H1 (cell line): ENCODE data around the gene ASPG. TPM values are rescaled to one million over a fixed set of nuclear protein-coding genes. Genes with fewer than 3 reads are reported as not detected.

Source experiments
- CTCF ChIA-PET: fragments of 300-600 bp; sonication (Branson Sonifier 250); formaldehyde crosslinking; loops from one replicate; lab custom pipeline; 2021; ENCODE audit not compliant: partially characterized antibody; lab: Charles Lee
- POLR2A ChIA-PET: fragments of 300-600 bp; sonication (Branson Sonifier 250); formaldehyde crosslinking; loops from one replicate; lab custom pipeline; 2021; ENCODE audit warnings: inconsistent platforms; ENCODE audit not compliant: partially characterized antibody; lab: Charles Lee
- DNase-seq, 2 experiments: peaks; one replicate each; pipeline versions ENCODE4 v3.0.0 to v3.0.0-alpha.2; 2010 to 2022; ENCODE audit warnings: low spot score in 2 of 2, low read depth in 1 of 2, mixed read lengths in 1 of 2
- FAIRE-seq: peaks from 2 replicates; lab custom pipeline; 2011; peaks lifted over from hg19 to GRCh38; lab: Jason Lieb, UNC
- H2AFZ ChIP-seq: 2 replicates; pipeline ENCODE4 v1.8.1; 2012; ENCODE audit warnings: low read length, inconsistent platforms
- H2AK5ac ChIP-seq: 2 replicates; pipeline ENCODE4 v1.6.1; 2013; ENCODE audit warnings: low read depth, low read length
- H2BK120ac ChIP-seq: replicated peaks from 2 replicates; pipeline ENCODE3; 2013; ENCODE audit warnings: low read depth, low read length, inconsistent platforms
- H2BK12ac ChIP-seq: 2 replicates; pipeline ENCODE4 v1.6.1; 2013; ENCODE audit warnings: low read depth, low read length
- H2BK15ac ChIP-seq: 2 replicates; pipeline ENCODE4 v1.6.1; 2013; ENCODE audit warnings: low read length
- H2BK20ac ChIP-seq: 2 replicates; pipeline ENCODE4 v1.6.1; 2013; ENCODE audit warnings: low read length
- H2BK5ac ChIP-seq: 2 replicates; pipeline ENCODE4 v1.6.1; 2013; ENCODE audit warnings: low read depth, low read length
- H3K14ac ChIP-seq: 2 replicates; pipeline ENCODE4 v1.6.1; 2013; ENCODE audit warnings: inconsistent platforms; ENCODE audit not compliant: insufficient read length
- H3K18ac ChIP-seq: 2 replicates; pipeline ENCODE4 v1.6.1; 2013; ENCODE audit warnings: low read length; ENCODE audit errors: extremely low read depth
- H3K23ac ChIP-seq: 2 replicates; pipeline ENCODE4 v1.6.1; 2013; ENCODE audit warnings: inconsistent platforms; ENCODE audit not compliant: insufficient read length
- H3K23me2 ChIP-seq: 2 replicates; pipeline ENCODE4 v1.6.1; 2013; ENCODE audit warnings: low read depth, low read length
- H3K27ac ChIP-seq: 2 replicates; pipeline ENCODE4 v1.6.1; 2011; ENCODE audit warnings: low read depth, low read length, inconsistent platforms
- H3K27me3 ChIP-seq, 4 experiments: replicated peaks in 1 of 4; 1 replicate in 1 of 4; 2 replicates in 3 of 4; pipeline versions ENCODE4 v1.6.1 to v1.8.1; 2011 to 2013; ENCODE audit warnings: low read length in 3 of 4, mild to moderate bottlenecking in 3 of 4, inconsistent platforms in 2 of 4, mixed read lengths in 2 of 4, moderate library complexity in 1 of 4; ENCODE audit not compliant: control insufficient read depth in 3 of 4, insufficient read depth in 3 of 4; ENCODE audit errors: extremely low read depth in 1 of 4
- H3K36me3 ChIP-seq, 4 experiments: 2 replicates each; pipeline versions ENCODE4 v1.6.1 to v1.8.1; 2011 to 2013; ENCODE audit warnings: mild to moderate bottlenecking in 4 of 4, low read length in 3 of 4, moderate library complexity in 2 of 4, control low read depth in 1 of 4, inconsistent platforms in 1 of 4; ENCODE audit not compliant: insufficient read depth in 4 of 4, control insufficient read depth in 2 of 4
- H3K4ac ChIP-seq: replicated peaks from 2 replicates; pipeline ENCODE3; 2013; ENCODE audit warnings: low read length, low read depth, mixed read lengths, inconsistent platforms; ENCODE audit not compliant: insufficient read length
- H3K4me1 ChIP-seq, 4 experiments: replicated peaks in 1 of 4; 1 replicate in 1 of 4; 2 replicates in 3 of 4; pipeline versions ENCODE4 v1.6.1 to v1.8.1; 2011 to 2013; ENCODE audit warnings: low read length in 3 of 4, inconsistent platforms in 2 of 4, mixed read lengths in 1 of 4; ENCODE audit not compliant: insufficient read depth in 4 of 4, control insufficient read depth in 3 of 4
- H3K4me2 ChIP-seq, 2 experiments: 2 replicates each; pipeline versions ENCODE4 v1.6.1 to v1.8.1; 2011 to 2013; ENCODE audit warnings: low read depth in 2 of 2, low read length in 2 of 2, control low read depth in 1 of 2, inconsistent platforms in 1 of 2, mild to moderate bottlenecking in 1 of 2; ENCODE audit not compliant: insufficient read depth in 1 of 2
- H3K4me3 ChIP-seq, 4 experiments: fragments of 200-600, 300-600 bp in 1 of 4; sonication (generic), shearing (Covaris generic), sonication (Bioruptor Twin) in 1 of 4; 2 replicates each; pipeline versions ENCODE4 v1.5.1 to v1.8.1; 2011 to 2016; ENCODE audit warnings: low read length in 4 of 4, low read depth in 3 of 4, control low read depth in 2 of 4, inconsistent platforms in 2 of 4, mild to moderate bottlenecking in 2 of 4, mixed read lengths in 1 of 4, moderate library complexity in 1 of 4; ENCODE audit not compliant: insufficient read depth in 2 of 4; ENCODE audit errors: extremely low read depth in 1 of 4
- H3K56ac ChIP-seq: replicated peaks from 2 replicates; pipeline ENCODE3; 2013; ENCODE audit warnings: low read depth, mild to moderate bottlenecking, mixed read lengths, low read length, inconsistent platforms; ENCODE audit not compliant: insufficient read length
- H3K79me1 ChIP-seq: 2 replicates; pipeline ENCODE4 v1.6.1; 2013; ENCODE audit warnings: low read depth, low read length, control low read depth
- H3K79me2 ChIP-seq, 2 experiments: 2 replicates each; pipeline versions ENCODE4 v1.6.1 to v1.8.1; 2012 to 2013; ENCODE audit warnings: low read length in 2 of 2, mild to moderate bottlenecking in 2 of 2, inconsistent platforms in 1 of 2; ENCODE audit not compliant: insufficient read depth in 2 of 2, control insufficient read depth in 1 of 2
- H3K9ac ChIP-seq, 4 experiments: replicated peaks in 1 of 4; 1 replicate in 1 of 4; 2 replicates in 3 of 4; pipeline versions ENCODE4 v1.6.1 to v1.8.1; 2011 to 2013; ENCODE audit warnings: low read depth in 3 of 4, low read length in 3 of 4, control low read depth in 2 of 4, mild to moderate bottlenecking in 2 of 4, moderate library complexity in 2 of 4, inconsistent platforms in 1 of 4; ENCODE audit errors: extremely low read depth in 1 of 4
- H3K9me3 ChIP-seq, 2 experiments: 2 replicates each; pipeline versions ENCODE4 v1.6.1 to v1.8.1; 2012 to 2013; ENCODE audit warnings: mild to moderate bottlenecking in 2 of 2, moderate library complexity in 2 of 2, control low read depth in 1 of 2, inconsistent platforms in 1 of 2, low read depth in 1 of 2, low read length in 1 of 2, mixed read lengths in 1 of 2; ENCODE audit not compliant: insufficient read depth in 2 of 2
- H4K20me1 ChIP-seq, 2 experiments: replicated peaks in 1 of 2; 2 replicates each; pipeline versions ENCODE3 to v1.8.1; 2011 to 2013; ENCODE audit warnings: inconsistent platforms in 2 of 2, low read length in 2 of 2, mild to moderate bottlenecking in 1 of 2; ENCODE audit not compliant: insufficient read depth in 2 of 2, control insufficient read depth in 1 of 2
- H4K5ac ChIP-seq: 2 replicates; pipeline ENCODE4 v1.6.1; 2013; ENCODE audit warnings: low read length, low read depth, mixed read lengths, inconsistent platforms; ENCODE audit not compliant: insufficient read length
- H4K8ac ChIP-seq: 2 replicates; pipeline ENCODE4 v1.8.0; 2013; ENCODE audit warnings: mild to moderate bottlenecking, moderate library complexity, low read length, inconsistent platforms; ENCODE audit not compliant: insufficient read depth; ENCODE audit errors: extremely low read depth
- H4K91ac ChIP-seq: replicated peaks from 2 replicates; pipeline ENCODE3; 2013; ENCODE audit warnings: low read length, mixed read lengths, inconsistent platforms; ENCODE audit not compliant: insufficient read length
- EGR1 ChIP-seq: IDR thresholded peaks from 2 replicates; pipeline ENCODE4 v1.6.1; 2011; ENCODE audit warnings: low read depth, low read length, borderline replicate concordance
- FOSL1 ChIP-seq: IDR thresholded peaks from 2 replicates; pipeline ENCODE4 v1.6.1; 2011; ENCODE audit warnings: mild to moderate bottlenecking, low read depth, low read length, moderate library complexity; ENCODE audit not compliant: insufficient read depth
- KDM1A ChIP-seq: fragments of 200-600, 300-600 bp; sonication (generic); IDR thresholded peaks from 2 replicates; pipeline ENCODE4 v1.7.1; 2016; ENCODE audit warnings: mild to moderate bottlenecking, low read length, borderline replicate concordance
- NRF1 ChIP-seq: IDR thresholded peaks from 2 replicates; pipeline ENCODE4 v1.6.1; 2011; ENCODE audit warnings: mild to moderate bottlenecking, low read depth, low read length, improper control_type of control experiment
- PHF8 ChIP-seq: fragments of 200-600 bp; sonication (generic); conservative IDR thresholded peaks from 2 replicates; pipeline ENCODE4 v1.7.1; 2012; ENCODE audit warnings: low read depth, mild to moderate bottlenecking, inconsistent platforms, low read length, moderate library complexity
- RNF2 ChIP-seq: fragments of 200-900, 300-1000 bp; sonication (generic); IDR thresholded peaks from 2 replicates; pipeline ENCODE4 v1.7.1; 2016; ENCODE audit warnings: borderline replicate concordance, low read depth, mild to moderate bottlenecking, antibody characterized with exemption, low read length; ENCODE audit not compliant: poor library complexity, severe bottlenecking; ENCODE audit errors: missing control alignments
- RXRA ChIP-seq: IDR thresholded peaks from 2 replicates; pipeline ENCODE4 v1.6.1; 2011; ENCODE audit warnings: low read depth, mild to moderate bottlenecking, low read length, moderate library complexity; ENCODE audit not compliant: insufficient read depth
- SIRT6 ChIP-seq: IDR thresholded peaks from one replicate; pipeline ENCODE4 v1.7.1; 2012; ENCODE audit warnings: low read length, inconsistent platforms
- SP1 ChIP-seq: IDR thresholded peaks from 2 replicates; pipeline ENCODE4 v1.6.1; 2011; ENCODE audit warnings: low read depth, low read length
- SP4 ChIP-seq: IDR thresholded peaks from 2 replicates; pipeline ENCODE4 v1.6.1; 2012; ENCODE audit warnings: low read length, inconsistent platforms
- TCF12 ChIP-seq: IDR thresholded peaks from 2 replicates; pipeline ENCODE4 v1.6.1; 2011; ENCODE audit warnings: low read depth, mild to moderate bottlenecking, low read length
- WGBS, 2 experiments: shearing (Covaris generic) in 1 of 2; methylation state at CpG; one replicate each; pipeline versions ENCODE4 v1.1.6 to v1.1.7; 2013 to 2015; ENCODE audit warnings: low lambda C conversion rate in 2 of 2, mixed read lengths in 2 of 2, inconsistent platforms in 1 of 2, low coverage in 1 of 2, missing lambda C conversion rate in 1 of 2; ENCODE audit not compliant: insufficient replicate concordance in 2 of 2, insufficient coverage in 1 of 2, insufficient read length in 1 of 2; ENCODE audit errors: extremely low coverage in 1 of 2, missing lambda C conversion rate in 1 of 2; 5-methylcytosine and 5-hydroxymethylcytosine counted together
- polyA plus RNA-seq, 7 experiments: library from polyadenylated mRNA; depleted of rRNA in 3 of 7; stranded (reverse) in 5 of 7; unstranded in 2 of 7; fragments of >200 nt in 5 of 7; fragments of 200-250 nt in 2 of 7; gene quantifications; 1 replicate in 5 of 7; 2 replicates in 1 of 7; 4 replicates in 1 of 7; pipeline versions ENCODE4 v1.2.1 to v1.2.3, GENCODE V29; 2011 to 2013; ENCODE audit warnings: missing spikeins in 2 of 7, mixed read lengths in 2 of 7
- total RNA-seq: library from RNA; stranded (reverse); fragmentation: NEBNext Ultra II Directional; extraction: Animal tissue kit (Norgen Biotek cat#: 25700); gene quantifications from 2 replicates; pipeline ENCODE4 v1.2.1, GENCODE V29; 2021
- TF ChIP-seq, protein P1 (sequence below): IDR thresholded peaks from 2 replicates; pipeline ENCODE4 v1.6.1; 2012; ENCODE audit warnings: inconsistent platforms
- TF ChIP-seq, protein P2 (sequence below): IDR thresholded peaks from 2 replicates; pipeline ENCODE4 v1.6.1; 2011; ENCODE audit warnings: low read length, improper control_type of control experiment

ASPG gene
- total and polyA plus RNA-seq, 2 of the 8 experiments (the other 6 are each of a cell fraction or from before 2014, with no cell fraction given), result 0.34 to 0.59 TPM

DNA sequence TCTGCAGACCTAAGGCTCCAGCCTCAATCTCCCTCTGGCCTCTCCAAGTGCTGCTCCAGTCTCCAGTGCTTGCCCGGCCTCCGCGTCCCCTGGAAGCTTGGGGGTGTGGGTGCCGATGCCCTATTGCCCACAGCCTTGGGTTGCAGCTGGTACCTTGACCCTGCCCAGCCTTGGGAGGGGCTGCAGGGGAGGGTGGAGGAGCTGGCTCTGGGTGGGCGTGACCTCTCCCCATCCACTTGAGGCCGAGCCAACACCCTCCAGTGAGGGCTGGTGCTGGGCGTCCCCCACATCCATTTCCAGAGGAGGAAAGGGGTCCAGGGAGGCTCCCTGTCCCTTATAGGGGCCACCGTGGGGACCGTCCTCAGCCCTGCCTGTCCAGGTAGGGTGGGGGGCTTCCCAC, 77.0 kb downstream of the ASPG start:
- Histone ChIP-seq H2BK12ac (no peak overlapping the region), H2BK120ac (no peak overlapping the region), H3K4me1 (no peaks in the 10 kb centered on the region; a peak in 1 of 7 replicates), H3K79me2 (peaks cover 0 to 6% of the 10 kb centered on the region in 2 experiments; a peak in 2 of 4 replicates), H3K14ac (no peak overlapping the region), H3K4me2 (no peak overlapping the region), H2AK5ac (no peak overlapping the region), H3K27me3 (no peaks in the 10 kb centered on the region), H3K23ac (no peak overlapping the region), H4K8ac (peak overlapping the region; percentile 51; the same call in 1 of the 2 replicates), H4K5ac (no peak overlapping the region), H3K18ac (no peak overlapping the region), H3K27ac (no peak overlapping the region), H3K9me3 (no peaks in the 10 kb centered on the region), H2BK15ac (no peak overlapping the region), H3K56ac (no peak overlapping the region), H3K23me2 (no peaks in the 10 kb centered on the region; the same call in 1 of the 2 replicates), H3K79me1 (peaks cover 10% of the 10 kb centered on the region), H2BK20ac (no peak overlapping the region), H3K4me3 (no peak overlapping the region), H2BK5ac (no peak overlapping the region), H4K91ac (no peak overlapping the region), H3K9ac (no peak overlapping the region), H3K4ac (no peak overlapping the region), H3K36me3 (peaks cover 0 to 5% (median 0%) of the 10 kb centered on the region in 4 experiments; a peak in 1 of 8 replicates), H4K20me1 (peaks cover 2 to 22% of the 10 kb centered on the region in 2 experiments), H2AFZ (no peak overlapping the region)
- 100% methylated on average over 3 of the region's 9 CpGs; no CpG with 5 or more reads in 1 of the 2 experiments for WGBS, 2 experiments
- DNase-seq (no peak), FAIRE-seq (no peak)
- POLR2A ChIA-PET, result no interaction called here
- CTCF ChIA-PET, result interaction anchor here (0.6 kb wide), 1 partner anchor 70 kb away, joined by 3 read pairs; no protein-coding TSS in a partner anchor
- TF ChIP-seq RNF2, result no peak
- no peak for TF ChIP-seq RXRA
- TF ChIP-seq NRF1, result no peak
- no peak for TF ChIP-seq SIRT6
- TF ChIP-seq, protein P1, sequence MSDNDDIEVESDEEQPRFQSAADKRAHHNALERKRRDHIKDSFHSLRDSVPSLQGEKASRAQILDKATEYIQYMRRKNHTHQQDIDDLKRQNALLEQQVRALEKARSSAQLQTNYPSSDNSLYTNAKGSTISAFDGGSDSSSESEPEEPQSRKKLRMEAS, result no peak
- TF ChIP-seq EGR1, result no peak
- no peak for TF ChIP-seq PHF8
- TF ChIP-seq, protein P2, sequence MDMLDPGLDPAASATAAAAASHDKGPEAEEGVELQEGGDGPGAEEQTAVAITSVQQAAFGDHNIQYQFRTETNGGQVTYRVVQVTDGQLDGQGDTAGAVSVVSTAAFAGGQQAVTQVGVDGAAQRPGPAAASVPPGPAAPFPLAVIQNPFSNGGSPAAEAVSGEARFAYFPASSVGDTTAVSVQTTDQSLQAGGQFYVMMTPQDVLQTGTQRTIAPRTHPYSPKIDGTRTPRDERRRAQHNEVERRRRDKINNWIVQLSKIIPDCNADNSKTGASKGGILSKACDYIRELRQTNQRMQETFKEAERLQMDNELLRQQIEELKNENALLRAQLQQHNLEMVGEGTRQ, result no peak
- no peak for TF ChIP-seq FOSL1
- TF ChIP-seq KDM1A, result no peak
- no peak for TF ChIP-seq SP1
- TF ChIP-seq SP4, result no peak
- no peak for TF ChIP-seq TCF12
